ENCODE results near the gene RAB35. TPM values are rescaled to one million over a fixed set of nuclear protein-coding genes. Genes with fewer than 3 reads are reported as not detected.

RAB35 gene
- total RNA-seq, 1 experiment from 2014 or later: 62.0 TPM

DNA sequence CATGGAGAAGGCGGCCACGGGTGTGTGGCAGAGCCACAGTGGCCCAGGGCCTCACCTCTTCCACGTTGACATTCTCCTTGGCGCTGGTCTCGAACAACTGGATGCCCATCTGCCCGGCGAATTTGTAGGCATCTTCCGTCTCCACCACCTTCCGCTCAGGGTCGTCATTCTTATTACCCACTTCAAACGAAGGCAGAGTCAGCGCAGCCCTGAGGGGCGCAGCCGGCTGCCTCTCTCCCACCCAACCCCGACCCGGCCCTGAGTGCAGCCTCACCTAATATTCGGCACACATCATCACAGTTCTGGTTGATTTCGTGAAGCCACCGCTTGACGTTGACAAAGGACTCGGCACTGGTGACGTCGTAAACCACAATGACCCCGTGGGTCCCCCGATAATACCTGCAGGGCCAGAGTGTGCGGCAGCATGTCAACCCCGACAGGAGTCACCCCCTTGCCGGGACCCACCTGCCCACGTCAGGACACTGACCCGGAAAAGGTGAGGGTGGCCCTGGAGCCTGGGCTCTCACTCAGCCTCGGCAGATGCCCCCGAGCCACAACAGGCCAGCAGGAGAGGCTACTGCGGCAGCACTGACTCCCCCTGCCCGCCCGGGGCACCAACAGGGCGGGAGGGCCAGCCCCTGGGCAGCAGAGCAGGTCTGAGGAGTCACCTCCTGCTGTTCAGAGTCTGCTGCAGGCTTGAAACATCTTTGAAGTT lies 17.6 kb downstream of the RAB35 start:
- intact Hi-C loops (cut with micrococcal nuclease; ENCODE audit: unreplicated experiment) (no loop called here), in situ Hi-C loops (cut with HindIII; ENCODE audit: low pct_unique_long_range_greater_than_20kb, low sequenced_read_pairs) (no loop called here)
- no TSS peak for BruUV-seq (replicated peaks)
- DNase-seq (ENCODE audit: low read depth, low spot score) (no peak), ATAC-seq (no peak)
- ChIA-PET POLR2A (no interaction called here), CTCF (no interaction called here)
- Histone ChIP-seq H3K4me3 (ENCODE audit: low read depth in 2 of 2, low read length in 2 of 2) (no peak overlapping the region), H3K36me3 (ENCODE audit: control insufficient read depth, insufficient read depth, low read length) (no peaks in the 10 kb centered on the region; the same call in 1 of the 2 replicates), H3K27ac (ENCODE audit: low read length) (no peak overlapping the region), H3K9me3 (ENCODE audit: control insufficient read depth, insufficient read depth, low read depth, low read length) (no peaks in the 10 kb centered on the region), H3K27me3 (ENCODE audit: control insufficient read depth, insufficient read depth, low read length) (no peaks in the 10 kb centered on the region), H3K4me1 (ENCODE audit: control insufficient read depth, insufficient read depth, low read length) (peaks cover 5% of the 10 kb centered on the region)
- TF ChIP-seq, protein P1, sequence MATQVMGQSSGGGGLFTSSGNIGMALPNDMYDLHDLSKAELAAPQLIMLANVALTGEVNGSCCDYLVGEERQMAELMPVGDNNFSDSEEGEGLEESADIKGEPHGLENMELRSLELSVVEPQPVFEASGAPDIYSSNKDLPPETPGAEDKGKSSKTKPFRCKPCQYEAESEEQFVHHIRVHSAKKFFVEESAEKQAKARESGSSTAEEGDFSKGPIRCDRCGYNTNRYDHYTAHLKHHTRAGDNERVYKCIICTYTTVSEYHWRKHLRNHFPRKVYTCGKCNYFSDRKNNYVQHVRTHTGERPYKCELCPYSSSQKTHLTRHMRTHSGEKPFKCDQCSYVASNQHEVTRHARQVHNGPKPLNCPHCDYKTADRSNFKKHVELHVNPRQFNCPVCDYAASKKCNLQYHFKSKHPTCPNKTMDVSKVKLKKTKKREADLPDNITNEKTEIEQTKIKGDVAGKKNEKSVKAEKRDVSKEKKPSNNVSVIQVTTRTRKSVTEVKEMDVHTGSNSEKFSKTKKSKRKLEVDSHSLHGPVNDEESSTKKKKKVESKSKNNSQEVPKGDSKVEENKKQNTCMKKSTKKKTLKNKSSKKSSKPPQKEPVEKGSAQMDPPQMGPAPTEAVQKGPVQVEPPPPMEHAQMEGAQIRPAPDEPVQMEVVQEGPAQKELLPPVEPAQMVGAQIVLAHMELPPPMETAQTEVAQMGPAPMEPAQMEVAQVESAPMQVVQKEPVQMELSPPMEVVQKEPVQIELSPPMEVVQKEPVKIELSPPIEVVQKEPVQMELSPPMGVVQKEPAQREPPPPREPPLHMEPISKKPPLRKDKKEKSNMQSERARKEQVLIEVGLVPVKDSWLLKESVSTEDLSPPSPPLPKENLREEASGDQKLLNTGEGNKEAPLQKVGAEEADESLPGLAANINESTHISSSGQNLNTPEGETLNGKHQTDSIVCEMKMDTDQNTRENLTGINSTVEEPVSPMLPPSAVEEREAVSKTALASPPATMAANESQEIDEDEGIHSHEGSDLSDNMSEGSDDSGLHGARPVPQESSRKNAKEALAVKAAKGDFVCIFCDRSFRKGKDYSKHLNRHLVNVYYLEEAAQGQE (IDR thresholded peaks at IDR 0.05; ENCODE audit: insufficient read depth in 1 of 2, low read depth in 2 of 2, low read length in 1 of 2): no peak
- TF ChIP-seq POLR2AphosphoS5 (IDR thresholded peaks at IDR 0.05; ENCODE audit: low read depth, low read length) (no peak), TCF7L2 (IDR thresholded peaks at IDR 0.05; ENCODE audit: low read depth, low read length) (no peak), SIN3A (IDR thresholded peaks at IDR 0.05; ENCODE audit: borderline replicate concordance, insufficient read depth, low read depth, low read length) (no peak)
- TF ChIP-seq, protein P2, sequence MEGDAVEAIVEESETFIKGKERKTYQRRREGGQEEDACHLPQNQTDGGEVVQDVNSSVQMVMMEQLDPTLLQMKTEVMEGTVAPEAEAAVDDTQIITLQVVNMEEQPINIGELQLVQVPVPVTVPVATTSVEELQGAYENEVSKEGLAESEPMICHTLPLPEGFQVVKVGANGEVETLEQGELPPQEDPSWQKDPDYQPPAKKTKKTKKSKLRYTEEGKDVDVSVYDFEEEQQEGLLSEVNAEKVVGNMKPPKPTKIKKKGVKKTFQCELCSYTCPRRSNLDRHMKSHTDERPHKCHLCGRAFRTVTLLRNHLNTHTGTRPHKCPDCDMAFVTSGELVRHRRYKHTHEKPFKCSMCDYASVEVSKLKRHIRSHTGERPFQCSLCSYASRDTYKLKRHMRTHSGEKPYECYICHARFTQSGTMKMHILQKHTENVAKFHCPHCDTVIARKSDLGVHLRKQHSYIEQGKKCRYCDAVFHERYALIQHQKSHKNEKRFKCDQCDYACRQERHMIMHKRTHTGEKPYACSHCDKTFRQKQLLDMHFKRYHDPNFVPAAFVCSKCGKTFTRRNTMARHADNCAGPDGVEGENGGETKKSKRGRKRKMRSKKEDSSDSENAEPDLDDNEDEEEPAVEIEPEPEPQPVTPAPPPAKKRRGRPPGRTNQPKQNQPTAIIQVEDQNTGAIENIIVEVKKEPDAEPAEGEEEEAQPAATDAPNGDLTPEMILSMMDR (IDR thresholded peaks at IDR 0.05): no peak

DNA sequence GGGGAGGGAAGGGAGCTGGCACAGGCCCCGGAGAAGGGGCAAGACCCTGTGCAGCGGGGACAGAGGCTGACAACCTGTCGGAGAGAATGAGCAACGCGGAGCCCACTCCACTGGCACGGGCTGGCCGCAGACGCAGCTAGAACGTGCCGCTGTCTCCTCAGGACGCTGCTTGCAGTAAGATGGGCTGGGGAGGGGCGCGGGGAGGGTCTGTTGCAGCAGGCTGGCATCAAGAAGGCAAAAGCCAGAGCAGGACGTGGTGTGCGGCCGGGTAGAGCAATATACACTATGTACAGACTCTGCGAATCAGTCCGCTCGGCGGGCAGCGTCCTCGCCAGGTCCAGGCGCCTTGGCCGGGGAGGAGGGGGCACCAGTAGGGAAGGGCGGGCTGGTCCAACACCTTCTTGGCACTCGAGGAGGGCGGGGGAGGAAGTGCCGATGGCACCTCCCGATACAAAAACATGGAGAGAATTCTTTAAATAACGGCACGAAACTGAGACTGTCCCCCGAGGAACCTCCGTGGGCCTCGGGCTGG lies 19.8 kb downstream of the RAB35 start:
- ChIA-PET CTCF (no interaction called here), POLR2A (no interaction called here)
- no TSS peak for BruUV-seq (replicated peaks)

More for the DNA sequence above, 19.8 kb downstream of the RAB35 start:
- DNase-seq (ENCODE audit: low read depth, low spot score): no peak
- H3K36me3 ChIP-seq (ENCODE audit: control insufficient read depth, insufficient read depth, low read length): no peaks in the 10 kb centered on the region; the same call in 1 of the 2 replicates
- H3K27ac ChIP-seq (ENCODE audit: low read length): no peak overlapping the region
- intact Hi-C loops (cut with micrococcal nuclease; ENCODE audit: unreplicated experiment): no loop called here
- in situ Hi-C loops (cut with HindIII; ENCODE audit: low pct_unique_long_range_greater_than_20kb, low sequenced_read_pairs): no loop called here
- H3K9me3 ChIP-seq (ENCODE audit: control insufficient read depth, insufficient read depth, low read depth, low read length): no peaks in the 10 kb centered on the region
- ATAC-seq: no peak
- H3K27me3 ChIP-seq (ENCODE audit: control insufficient read depth, insufficient read depth, low read length): no peaks in the 10 kb centered on the region
- peaks cover 5% of the 10 kb centered on the region for H3K4me1 ChIP-seq (ENCODE audit: control insufficient read depth, insufficient read depth, low read length)
- H3K4me3 ChIP-seq (ENCODE audit: low read depth in 2 of 2, low read length in 2 of 2): no peak overlapping the region
- no peak for TF ChIP-seq POLR2AphosphoS5 (IDR thresholded peaks at IDR 0.05; ENCODE audit: low read depth, low read length)
- no peak for TF ChIP-seq SIN3A (IDR thresholded peaks at IDR 0.05; ENCODE audit: borderline replicate concordance, insufficient read depth, low read depth, low read length)
- TF ChIP-seq, protein P1 (IDR thresholded peaks at IDR 0.05; ENCODE audit: insufficient read depth in 1 of 2, low read depth in 2 of 2, low read length in 1 of 2): no peak
- TF ChIP-seq, protein P2 (IDR thresholded peaks at IDR 0.05): no peak
- no peak for TF ChIP-seq TCF7L2 (IDR thresholded peaks at IDR 0.05; ENCODE audit: low read depth, low read length)

All from Panc1 (cell line).